Left kidney (tissue), 2 donors: ENCODE results near the gene KLF1. TPM values are rescaled to one million over a fixed set of nuclear protein-coding genes. Genes with fewer than 3 reads are reported as not detected.

Experiments
- DNase-seq: peaks from one replicate; pipeline ENCODE4 v3.0.0-alpha.2; 2013
- polyA plus RNA-seq: library from polyadenylated mRNA; unstranded; fragments of 120-200 nt; gene quantifications from one replicate; pipeline ENCODE4 v1.2.1, GENCODE V29; 2013; ENCODE audit not compliant: insufficient read length

The KLF1 gene
- polyA plus RNA-seq, 1 donor: 0.17 TPM

GRCh38 chr19:12838182-12838885, 48.7 kb downstream of the KLF1 start, which contains the start of gene MAST1:
Gene MAST1 (plus strand): TSS chr19:12838515. CDS start chr19:12838573, 58 bp downstream.
- no peak for DNase-seq

- DNase-seq: no peak
These were observed 49.8 kb downstream of the KLF1 start for GRCh38 chr19:12837225-12837624.

- no peak for DNase-seq
These were observed 50.5 kb downstream of the KLF1 start for GRCh38 chr19:12836529-12836863.

DNA sequence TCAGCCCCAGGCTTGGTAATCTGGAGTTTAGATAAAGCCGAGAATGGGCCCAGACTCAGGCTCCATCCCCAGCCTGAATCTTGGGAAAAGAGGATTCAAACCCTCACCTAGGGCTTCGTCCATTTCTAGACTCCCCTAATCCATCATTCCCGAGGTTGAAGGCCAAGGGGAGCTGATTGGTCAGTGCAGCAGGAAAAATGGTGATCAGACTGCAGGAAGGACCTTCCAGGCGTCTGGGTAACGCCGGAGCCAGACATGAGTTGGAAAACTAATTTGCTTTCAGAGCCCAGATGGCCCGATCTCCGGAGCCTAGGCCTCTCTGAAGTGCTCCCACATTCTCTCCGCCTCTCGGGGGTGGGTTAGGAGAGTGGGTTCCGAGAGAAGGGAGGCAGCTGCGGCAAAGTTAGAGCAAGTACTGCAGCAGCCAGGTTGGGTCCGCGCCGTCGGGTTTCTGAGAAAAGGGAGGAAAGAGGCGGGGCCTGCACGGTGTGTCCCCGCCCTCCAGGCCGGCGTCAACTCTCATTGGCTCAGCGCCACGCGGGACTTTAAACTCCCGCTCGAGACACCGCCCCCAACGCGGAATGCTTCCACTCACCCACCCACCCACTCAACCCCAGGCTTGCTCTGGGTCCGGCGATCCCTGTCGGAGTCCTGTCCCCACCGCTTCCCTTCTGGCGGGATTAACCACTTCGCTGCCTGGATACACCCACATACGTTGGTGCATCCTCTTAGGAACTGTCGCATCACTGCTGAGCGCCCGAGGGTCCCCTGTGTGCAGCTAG, 51.8 kb downstream of the KLF1 start:
- DNase-seq: no peak

DNA sequence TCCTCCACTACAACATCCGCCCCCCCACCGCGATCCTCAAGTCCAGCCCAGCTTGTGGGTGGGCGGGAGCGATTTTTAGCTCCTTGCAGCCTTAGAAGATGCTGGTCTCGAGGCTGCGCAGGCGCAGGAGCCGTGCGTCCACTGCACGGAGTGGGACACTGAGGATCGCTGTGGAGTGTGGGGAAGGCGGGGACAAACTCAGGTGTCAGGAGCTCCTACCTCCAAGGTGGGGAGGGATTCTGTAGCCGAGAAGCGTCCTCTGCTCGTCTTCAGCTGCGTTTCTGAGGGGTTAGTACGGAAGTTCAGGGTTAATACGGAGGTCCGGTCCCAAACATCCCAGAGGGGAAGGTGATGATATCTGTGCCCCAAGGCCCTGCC, 52.4 kb downstream of the KLF1 start, which contains the start of gene RTBDN:
Gene RTBDN (minus strand): TSS at position 14 of the 378 bp plus-strand sequence. CDS start 4,600 bp downstream, outside the sequence.
- DNase-seq: no peak

Other genes with a start within 250 kb of the KLF1 start
- 35.1 TPM for gene MAN2B1, start 220.5 kb downstream of the KLF1 start, polyA plus RNA-seq
- 18.2 TPM for gene WDR83, start 220.4 kb downstream of the KLF1 start, polyA plus RNA-seq
- 87.9 TPM for gene DHPS, start 205.3 kb downstream of the KLF1 start, polyA plus RNA-seq
- 1.00 TPM for gene GNG14, start 199.2 kb downstream of the KLF1 start, polyA plus RNA-seq
- 10.4 TPM for gene FBXW9, start 190.6 kb downstream of the KLF1 start, polyA plus RNA-seq
- 78.7 TPM for gene TNPO2, start 163.3 kb downstream of the KLF1 start, polyA plus RNA-seq
- 139 TPM for gene TRIR, start 152.5 kb downstream of the KLF1 start, polyA plus RNA-seq
- gene GET3, start 149.7 kb downstream of the KLF1 start, polyA plus RNA-seq: 74.0 TPM
- gene BEST2, start 135.4 kb downstream of the KLF1 start, polyA plus RNA-seq: 0.23 TPM
- 78.3 TPM for gene HOOK2, start 111.6 kb downstream of the KLF1 start, polyA plus RNA-seq
- gene JUNB, start 95.7 kb downstream of the KLF1 start, polyA plus RNA-seq: 22.7 TPM
- gene PRDX2, start 85.4 kb downstream of the KLF1 start, polyA plus RNA-seq: 274 TPM
- 5.4 TPM for gene THSD8, start 85.1 kb downstream of the KLF1 start, polyA plus RNA-seq
- 35.1 TPM for gene RNASEH2A, start 80.6 kb downstream of the KLF1 start, polyA plus RNA-seq
- 0.07 TPM for gene RTBDN, start 52.6 kb downstream of the KLF1 start, polyA plus RNA-seq
- 1.0 TPM for gene MAST1, start 48.7 kb downstream of the KLF1 start, polyA plus RNA-seq
- 9.5 TPM for gene DNASE2, start 5.8 kb downstream of the KLF1 start, polyA plus RNA-seq
- 31.1 TPM for gene GCDH, start 4.0 kb upstream of the KLF1 start, polyA plus RNA-seq
- 3.4 TPM for gene SYCE2, start 32.1 kb upstream of the KLF1 start, polyA plus RNA-seq
- 41.5 TPM for gene FARSA, start 46.5 kb upstream of the KLF1 start, polyA plus RNA-seq
- gene CALR, start 51.4 kb upstream of the KLF1 start, polyA plus RNA-seq: 783 TPM
- gene RAD23A, start 58.7 kb upstream of the KLF1 start, polyA plus RNA-seq: 71.9 TPM
- gene GADD45GIP1, start 70.0 kb upstream of the KLF1 start, polyA plus RNA-seq: 25.2 TPM
- gene DAND5, start 82.4 kb upstream of the KLF1 start, polyA plus RNA-seq: 0.18 TPM
- 14.6 TPM for gene NFIX, start 108.3 kb upstream of the KLF1 start, polyA plus RNA-seq
- 2.8 TPM for gene LYL1, start 215.7 kb upstream of the KLF1 start, polyA plus RNA-seq
- gene TRMT1, start 229.5 kb upstream of the KLF1 start, polyA plus RNA-seq: 42.0 TPM
- gene NACC1, start 231.1 kb upstream of the KLF1 start, polyA plus RNA-seq: 20.6 TPM